ENCODE data around the gene RPH3AL. TPM values are rescaled to one million over a fixed set of nuclear protein-coding genes. Genes with fewer than 3 reads are reported as not detected.

Gene RPH3AL
- total RNA-seq, 6 donors from 2014 or later = 33.6 to 93.2 (median 54.3) TPM

- Histone ChIP-seq H3K36me3 (no peaks in the 10 kb centered on the region), H3K9me3 (peaks cover 0 to 10% (median 0%) of the 10 kb centered on the region in 4 donors), H3K27me3 (no peaks in the 10 kb centered on the region), H3K4me3 (no peak overlapping the region), H3K4me1 (no peaks in the 10 kb centered on the region), H3K27ac (no peak overlapping the region)
- ATAC-seq (ENCODE audit: low FRiP score in 2 of 2) (no peak), DNase-seq (no peak)
- 62 to 88% methylated on average over 9 of the region's 9 CpGs for WGBS, 2 donors
- TF ChIP-seq, protein P1, sequence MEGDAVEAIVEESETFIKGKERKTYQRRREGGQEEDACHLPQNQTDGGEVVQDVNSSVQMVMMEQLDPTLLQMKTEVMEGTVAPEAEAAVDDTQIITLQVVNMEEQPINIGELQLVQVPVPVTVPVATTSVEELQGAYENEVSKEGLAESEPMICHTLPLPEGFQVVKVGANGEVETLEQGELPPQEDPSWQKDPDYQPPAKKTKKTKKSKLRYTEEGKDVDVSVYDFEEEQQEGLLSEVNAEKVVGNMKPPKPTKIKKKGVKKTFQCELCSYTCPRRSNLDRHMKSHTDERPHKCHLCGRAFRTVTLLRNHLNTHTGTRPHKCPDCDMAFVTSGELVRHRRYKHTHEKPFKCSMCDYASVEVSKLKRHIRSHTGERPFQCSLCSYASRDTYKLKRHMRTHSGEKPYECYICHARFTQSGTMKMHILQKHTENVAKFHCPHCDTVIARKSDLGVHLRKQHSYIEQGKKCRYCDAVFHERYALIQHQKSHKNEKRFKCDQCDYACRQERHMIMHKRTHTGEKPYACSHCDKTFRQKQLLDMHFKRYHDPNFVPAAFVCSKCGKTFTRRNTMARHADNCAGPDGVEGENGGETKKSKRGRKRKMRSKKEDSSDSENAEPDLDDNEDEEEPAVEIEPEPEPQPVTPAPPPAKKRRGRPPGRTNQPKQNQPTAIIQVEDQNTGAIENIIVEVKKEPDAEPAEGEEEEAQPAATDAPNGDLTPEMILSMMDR (IDR thresholded peaks at IDR 0.05) = no peak
- TF ChIP-seq POLR2AphosphoS5 (IDR thresholded peaks at IDR 0.05) (no peak), POLR2A (IDR thresholded peaks at IDR 0.05) (no peak), EP300 (IDR thresholded peaks at IDR 0.05) (no peak)
These were observed 12.2 kb upstream of the RPH3AL start for GRCh38 chr17:364766-365165.

- Histone ChIP-seq H3K27me3 (no peaks in the 10 kb centered on the region), H3K36me3 (no peaks in the 10 kb centered on the region), H3K27ac (no peak overlapping the region), H3K9me3 (peaks cover 0 to 10% (median 0%) of the 10 kb centered on the region in 4 donors), H3K4me3 (no peak overlapping the region), H3K4me1 (no peaks in the 10 kb centered on the region)
- 76 to 80% methylated on average over 8 of the region's 8 CpGs for WGBS, 2 donors
- TF ChIP-seq POLR2AphosphoS5 (IDR thresholded peaks at IDR 0.05) (no peak), POLR2A (IDR thresholded peaks at IDR 0.05) (no peak), EP300 (IDR thresholded peaks at IDR 0.05) (no peak)
- TF ChIP-seq, protein P1 (IDR thresholded peaks at IDR 0.05) = no peak
- no peak for ATAC-seq (ENCODE audit: low FRiP score in 2 of 2)
- no peak for DNase-seq
These were observed 11.7 kb upstream of the RPH3AL start for GRCh38 chr17:364308-364707.

- H3K4me3 ChIP-seq = no peak overlapping the region
- H3K4me1 ChIP-seq = peaks cover 0 to 2% (median 0%) of the 10 kb centered on the region in 4 donors
- WGBS, 2 donors = 95 to 96% methylated on average over 13 to 14 of the region's 14 CpGs
- no peak for ATAC-seq (ENCODE audit: low FRiP score in 2 of 2)
- TF ChIP-seq, protein P1 (IDR thresholded peaks at IDR 0.05) = no peak
- no peak for TF ChIP-seq POLR2A (IDR thresholded peaks at IDR 0.05)
- TF ChIP-seq POLR2AphosphoS5 (IDR thresholded peaks at IDR 0.05) = no peak
- no peak for TF ChIP-seq EP300 (IDR thresholded peaks at IDR 0.05)
- no peaks in the 10 kb centered on the region for H3K27me3 ChIP-seq
- no peaks in the 10 kb centered on the region for H3K9me3 ChIP-seq
- no peak for DNase-seq
- H3K27ac ChIP-seq = no peak overlapping the region
- no peaks in the 10 kb centered on the region for H3K36me3 ChIP-seq
These were observed 10.1 kb upstream of the RPH3AL start for GRCh38 chr17:362721-363120.

- no peak for DNase-seq
- Histone ChIP-seq H3K27me3 (no peaks in the 10 kb centered on the region), H3K27ac (peak overlapping the region in 1 of 4 donors; percentile 53), H3K4me3 (no peak overlapping the region), H3K4me1 (peaks cover 0 to 8% (median 0%) of the 10 kb centered on the region in 4 donors), H3K9me3 (no peaks in the 10 kb centered on the region), H3K36me3 (no peaks in the 10 kb centered on the region)
- 62 to 74% methylated on average over 14 to 23 of the region's 23 CpGs for WGBS, 2 donors
- TF ChIP-seq POLR2AphosphoS5 (IDR thresholded peaks at IDR 0.05) (no peak), EP300 (IDR thresholded peaks at IDR 0.05) (no peak), POLR2A (IDR thresholded peaks at IDR 0.05) (no peak)
- TF ChIP-seq, protein P1 (IDR thresholded peaks at IDR 0.05) = peak in 1 of 6 experiments; percentile 16
- ATAC-seq (ENCODE audit: low FRiP score in 2 of 2) = no peak
These were observed 7.6 kb upstream of the RPH3AL start for GRCh38 chr17:360092-360750.
